ENCODE data around the gene TAS1R3. TPM values are rescaled to one million over a fixed set of nuclear protein-coding genes. Genes with fewer than 3 reads are reported as not detected.

Gene TAS1R3
- total RNA-seq, 4 donors from 2014 or later = 0.38 to 1.4 (median 0.79) TPM

DNA sequence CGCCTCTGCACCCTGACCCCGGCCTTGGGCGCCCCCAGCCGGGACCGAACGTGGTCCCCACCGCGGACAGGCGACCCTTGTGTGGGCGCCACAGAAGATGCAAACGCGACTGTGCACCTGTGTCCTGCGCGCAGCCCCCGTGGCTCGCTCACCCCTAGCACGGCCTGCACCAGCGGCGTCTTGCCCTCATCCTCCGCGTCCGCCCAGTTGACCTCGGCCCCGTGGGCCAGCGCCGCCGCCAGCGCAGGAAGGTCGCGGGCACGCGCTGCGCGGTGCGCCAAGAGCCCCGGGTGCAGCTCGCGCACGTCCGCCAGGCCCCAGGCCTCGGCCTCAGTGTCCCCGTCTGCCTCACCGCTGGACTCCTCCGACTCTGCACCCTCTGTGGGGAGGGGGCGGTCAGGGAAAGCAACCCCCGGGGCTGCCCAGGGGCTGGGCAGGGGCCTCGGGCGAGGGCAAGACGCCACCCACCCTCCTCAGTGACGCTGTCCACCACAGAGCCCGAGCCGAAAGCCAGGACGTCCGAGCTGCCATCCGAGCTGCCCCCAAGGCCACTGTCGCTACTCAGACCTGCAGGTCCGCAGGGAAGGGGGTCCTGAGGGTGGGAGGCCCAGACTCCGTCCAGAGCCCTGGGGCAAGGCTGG is 36.7 kb upstream of the TAS1R3 start:
- TF ChIP-seq POLR2A (IDR thresholded peaks at IDR 0.05) = no peak
- TF ChIP-seq, protein P1, sequence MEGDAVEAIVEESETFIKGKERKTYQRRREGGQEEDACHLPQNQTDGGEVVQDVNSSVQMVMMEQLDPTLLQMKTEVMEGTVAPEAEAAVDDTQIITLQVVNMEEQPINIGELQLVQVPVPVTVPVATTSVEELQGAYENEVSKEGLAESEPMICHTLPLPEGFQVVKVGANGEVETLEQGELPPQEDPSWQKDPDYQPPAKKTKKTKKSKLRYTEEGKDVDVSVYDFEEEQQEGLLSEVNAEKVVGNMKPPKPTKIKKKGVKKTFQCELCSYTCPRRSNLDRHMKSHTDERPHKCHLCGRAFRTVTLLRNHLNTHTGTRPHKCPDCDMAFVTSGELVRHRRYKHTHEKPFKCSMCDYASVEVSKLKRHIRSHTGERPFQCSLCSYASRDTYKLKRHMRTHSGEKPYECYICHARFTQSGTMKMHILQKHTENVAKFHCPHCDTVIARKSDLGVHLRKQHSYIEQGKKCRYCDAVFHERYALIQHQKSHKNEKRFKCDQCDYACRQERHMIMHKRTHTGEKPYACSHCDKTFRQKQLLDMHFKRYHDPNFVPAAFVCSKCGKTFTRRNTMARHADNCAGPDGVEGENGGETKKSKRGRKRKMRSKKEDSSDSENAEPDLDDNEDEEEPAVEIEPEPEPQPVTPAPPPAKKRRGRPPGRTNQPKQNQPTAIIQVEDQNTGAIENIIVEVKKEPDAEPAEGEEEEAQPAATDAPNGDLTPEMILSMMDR (IDR thresholded peaks at IDR 0.05) = no peak
- intact Hi-C loops (cut with DNase I; ENCODE audit: low total_unique reads) = no loop called here
- no peak for DNase-seq (ENCODE audit: low spot score in 2 of 2)
- WGBS, 2 donors = 90 to 93% methylated on average over 48 to 56 of the region's 58 CpGs
- H3K4me3 ChIP-seq (ENCODE audit: low read depth, poor library complexity, severe bottlenecking) = no peak overlapping the region

DNA sequence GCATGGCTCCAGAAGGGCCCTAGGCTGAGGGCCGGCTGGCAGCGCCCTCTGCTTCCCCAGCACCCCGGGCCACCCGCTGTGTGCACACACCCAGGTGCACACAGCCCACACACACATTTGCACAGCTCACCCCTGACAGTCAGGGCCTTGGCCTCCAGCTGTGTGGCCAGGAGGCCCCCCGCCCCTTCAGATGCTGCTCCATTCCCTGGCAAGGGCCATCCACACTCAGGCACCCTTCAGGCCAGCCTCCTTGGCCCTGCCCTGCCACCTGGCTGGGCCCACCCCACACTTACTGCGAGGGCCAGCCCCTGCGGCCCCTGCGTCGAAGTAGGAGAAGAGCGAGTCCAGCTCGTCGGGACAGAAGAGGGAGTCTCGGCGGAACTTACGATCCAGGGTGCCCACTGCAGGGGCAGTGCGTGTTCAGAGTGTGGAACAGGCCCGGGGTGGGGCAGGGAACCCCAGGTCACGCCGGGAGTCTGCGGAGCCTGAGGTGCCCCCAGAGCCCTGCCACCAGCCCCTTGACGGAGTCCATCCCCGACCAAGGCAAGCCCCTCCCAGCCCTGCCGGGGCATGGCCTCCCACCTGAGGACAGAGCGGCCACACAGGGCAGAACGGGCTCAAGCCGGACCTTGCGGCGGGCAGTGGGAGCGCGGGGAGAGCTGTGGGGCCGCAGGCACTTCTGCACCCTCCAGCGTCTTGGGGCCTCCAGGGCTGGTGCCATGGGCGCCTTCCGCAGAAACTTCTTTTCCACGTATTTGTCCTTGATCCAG is 35.7 kb upstream of the TAS1R3 start:
- 94 to 96% methylated on average over 30 to 31 of the region's 35 CpGs for WGBS, 2 donors
- intact Hi-C loops (cut with DNase I; ENCODE audit: low total_unique reads) = no loop called here
- no peak for DNase-seq (ENCODE audit: low spot score in 2 of 2)
- H3K4me3 ChIP-seq (ENCODE audit: low read depth, poor library complexity, severe bottlenecking) = no peak overlapping the region
- TF ChIP-seq, protein P1 (IDR thresholded peaks at IDR 0.05) = no peak
- TF ChIP-seq POLR2A (IDR thresholded peaks at IDR 0.05) = no peak

DNA sequence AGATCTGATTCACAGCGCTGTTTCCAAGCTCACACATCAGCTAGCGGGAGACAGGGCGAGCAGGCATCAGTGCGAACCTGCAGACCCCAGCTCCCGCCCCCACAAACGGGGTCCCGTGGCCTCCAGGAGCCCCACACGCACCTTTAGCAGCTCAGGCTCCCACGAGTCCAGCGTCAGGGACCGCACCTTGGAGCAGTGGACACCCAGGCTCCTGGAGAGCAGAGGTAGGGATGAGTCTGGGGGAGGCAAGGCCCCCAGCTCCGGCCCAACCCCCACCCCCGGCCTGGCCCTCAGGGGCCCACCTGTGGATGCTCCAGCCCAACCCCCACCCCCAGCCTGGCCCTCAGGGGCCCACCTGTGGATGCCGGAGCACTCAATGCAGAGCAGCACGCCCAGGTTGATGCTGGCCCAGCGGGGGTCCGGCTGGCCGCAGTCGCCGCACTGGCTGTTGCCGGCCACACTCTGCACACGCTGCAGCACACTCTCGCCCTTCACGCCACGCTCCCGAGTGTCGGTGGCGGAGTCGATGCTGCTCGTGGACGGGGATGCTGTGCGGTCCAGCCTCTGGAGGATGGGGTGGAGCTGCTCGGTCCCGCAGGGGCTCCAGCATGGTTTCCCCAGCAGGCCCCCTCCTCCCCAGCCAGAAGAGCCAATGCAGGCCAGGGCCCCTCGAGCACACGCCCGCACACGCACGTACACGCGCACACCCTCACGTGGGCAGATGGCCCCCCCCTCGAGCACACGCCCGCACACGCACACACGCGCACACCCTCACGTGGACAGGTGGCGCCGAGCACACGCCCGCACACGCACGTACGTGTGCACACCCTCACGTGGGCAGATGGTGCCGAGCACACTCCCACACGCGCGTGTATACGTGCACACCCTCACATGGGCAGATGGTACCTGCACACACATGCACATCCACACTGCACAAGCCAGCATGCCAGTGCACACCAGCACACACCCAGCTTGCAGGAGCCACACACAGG is 34.7 kb upstream of the TAS1R3 start:
- TF ChIP-seq POLR2A (IDR thresholded peaks at IDR 0.05) = no peak
- TF ChIP-seq, protein P1 (IDR thresholded peaks at IDR 0.05) = no peak
- intact Hi-C loops (cut with DNase I; ENCODE audit: low total_unique reads) = no loop called here
- DNase-seq (ENCODE audit: low spot score in 2 of 2) = no peak
- no peak overlapping the region for H3K4me3 ChIP-seq (ENCODE audit: low read depth, poor library complexity, severe bottlenecking)
- 86 to 87% methylated on average over 47 to 57 of the region's 62 CpGs for WGBS, 2 donors

DNA sequence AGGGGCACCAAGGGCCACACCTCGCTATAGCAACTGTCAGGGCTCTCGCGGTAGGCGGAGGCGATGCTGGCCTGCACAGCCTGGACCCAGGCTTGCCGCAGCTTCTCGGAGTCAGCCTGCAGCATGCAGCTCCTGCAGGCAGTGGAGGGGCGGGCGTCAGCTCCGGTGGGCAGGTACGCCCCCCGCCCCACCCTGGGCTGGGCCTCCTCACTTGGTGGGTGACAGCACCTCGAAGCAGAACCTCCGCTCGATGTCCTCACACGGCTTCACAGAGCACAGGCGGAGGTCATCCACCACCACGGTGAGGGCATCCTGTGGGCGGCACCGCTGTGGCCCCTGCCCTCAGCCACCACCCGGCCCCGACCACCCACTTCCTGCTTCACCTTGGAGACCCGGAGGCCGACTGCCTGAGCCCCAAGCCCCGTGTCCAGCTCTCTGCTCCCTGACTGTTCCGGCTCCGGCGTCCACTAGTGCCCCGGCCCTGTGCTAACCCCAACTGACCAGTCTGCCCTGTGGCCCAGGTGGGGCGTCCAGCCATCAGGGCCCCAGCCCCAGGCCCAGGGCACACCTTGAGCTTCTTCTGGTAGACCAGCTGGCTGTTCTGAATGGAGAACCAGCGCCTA is 33.2 kb upstream of the TAS1R3 start:
- TF ChIP-seq, protein P1 (IDR thresholded peaks at IDR 0.05) = no peak
- no peak for TF ChIP-seq POLR2A (IDR thresholded peaks at IDR 0.05)
- 85 to 91% methylated on average over 20 to 30 of the region's 31 CpGs for WGBS, 2 donors
- DNase-seq (ENCODE audit: low spot score in 2 of 2) = no peak
- H3K4me3 ChIP-seq (ENCODE audit: low read depth, poor library complexity, severe bottlenecking) = no peak overlapping the region
- intact Hi-C loops (cut with DNase I; ENCODE audit: low total_unique reads) = no loop called here

Data from lower leg skin (tissue), 4 donors.